Measurements from ENCODE around the gene EFEMP2.

EFEMP2 gene

DNA sequence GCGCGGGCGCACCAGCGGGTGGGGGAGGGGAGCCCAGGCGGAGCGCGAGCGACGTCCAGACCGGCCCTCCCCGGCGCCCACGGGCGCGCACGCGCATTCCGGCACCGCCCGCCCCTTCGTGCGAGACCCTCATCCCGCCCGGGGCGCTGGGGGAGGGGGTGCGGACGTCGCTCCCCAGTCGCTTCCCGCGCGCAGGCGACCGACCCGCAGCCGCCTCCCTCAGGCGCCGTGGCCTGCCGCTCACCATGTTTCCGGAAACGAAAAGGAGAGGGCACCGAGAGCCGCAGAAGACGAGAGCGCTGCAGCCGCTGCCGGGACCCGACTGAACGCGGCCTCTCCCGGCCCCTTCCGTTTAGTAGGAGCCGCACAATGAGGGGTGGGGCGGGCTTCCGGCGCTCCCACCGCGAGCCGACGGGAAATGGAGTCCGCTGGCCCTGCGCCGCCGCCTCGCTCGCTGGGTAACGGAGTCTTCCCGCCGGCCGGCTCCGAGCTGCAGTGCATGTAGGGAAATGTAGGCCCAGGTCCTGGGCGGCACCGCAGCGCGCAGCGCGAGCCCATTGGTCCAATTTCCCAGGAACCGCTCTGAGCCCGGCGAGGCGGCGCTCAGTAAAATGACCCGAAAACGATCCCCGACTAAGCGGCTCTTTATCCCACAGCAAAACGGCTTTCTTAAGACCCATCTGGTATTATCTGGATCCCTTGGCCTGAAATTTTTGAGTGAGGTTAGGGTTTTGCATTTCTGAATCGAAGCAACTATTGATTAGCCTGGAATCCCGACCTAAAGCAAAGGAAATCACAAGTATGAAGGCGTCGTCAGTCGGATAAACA, 14.5 kb downstream of the EFEMP2 start, which contains the start of gene CFL1:
TSS of gene CFL1 (minus strand) at position 328 of the 828 bp plus-strand sequence. CDS start at position 247, 81 bp downstream.
- peaks cover 71% of the 10 kb centered on the region for H3K4me1 Mint-ChIP-seq
- H3K27ac Mint-ChIP-seq: peak within 1 kb of the TSS; percentile 98
- DNase-seq: peak; percentile 99

DNA sequence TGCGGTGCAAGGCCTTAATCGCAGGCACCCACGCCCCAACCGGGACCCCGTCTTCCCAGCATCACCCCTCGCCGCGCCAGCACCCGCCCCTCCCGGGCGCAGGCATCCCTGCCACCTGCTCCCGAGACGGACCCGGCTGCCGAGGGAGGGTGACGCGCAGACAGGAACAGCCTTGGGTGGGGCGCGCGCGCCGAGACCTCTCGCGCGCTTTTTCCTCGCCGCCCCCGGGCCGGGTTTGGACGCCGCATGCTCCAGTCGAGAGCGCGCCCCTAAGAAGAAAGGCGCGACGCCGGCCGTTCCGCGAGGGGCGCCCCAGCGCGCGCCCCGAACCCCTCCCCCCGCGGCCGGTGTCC, 15.1 kb downstream of the EFEMP2 start:
- Mint-ChIP-seq H3K27me3 (no peaks in the 10 kb centered on the region), H3K4me1 (peaks cover 66% of the 10 kb centered on the region), H3K27ac (peak overlapping the region; percentile 57 to 98), H3K4me3 (peak overlapping the region; percentile 96 to 97), H3K9me3 (no peaks in the 10 kb centered on the region)
- DNase-seq (peak; percentile 74 to 75), ATAC-seq (peak; percentile 0)

More for the DNA sequence above, 14.5 kb downstream of the EFEMP2 start, which contains the start of gene CFL1:
- peak; percentile 69 for ATAC-seq
- no peaks in the 10 kb centered on the region for H3K27me3 Mint-ChIP-seq
- peak within 1 kb of the TSS; percentile 96 to 97 for H3K4me3 Mint-ChIP-seq
- no peaks in the 10 kb centered on the region for H3K9me3 Mint-ChIP-seq

DNA sequence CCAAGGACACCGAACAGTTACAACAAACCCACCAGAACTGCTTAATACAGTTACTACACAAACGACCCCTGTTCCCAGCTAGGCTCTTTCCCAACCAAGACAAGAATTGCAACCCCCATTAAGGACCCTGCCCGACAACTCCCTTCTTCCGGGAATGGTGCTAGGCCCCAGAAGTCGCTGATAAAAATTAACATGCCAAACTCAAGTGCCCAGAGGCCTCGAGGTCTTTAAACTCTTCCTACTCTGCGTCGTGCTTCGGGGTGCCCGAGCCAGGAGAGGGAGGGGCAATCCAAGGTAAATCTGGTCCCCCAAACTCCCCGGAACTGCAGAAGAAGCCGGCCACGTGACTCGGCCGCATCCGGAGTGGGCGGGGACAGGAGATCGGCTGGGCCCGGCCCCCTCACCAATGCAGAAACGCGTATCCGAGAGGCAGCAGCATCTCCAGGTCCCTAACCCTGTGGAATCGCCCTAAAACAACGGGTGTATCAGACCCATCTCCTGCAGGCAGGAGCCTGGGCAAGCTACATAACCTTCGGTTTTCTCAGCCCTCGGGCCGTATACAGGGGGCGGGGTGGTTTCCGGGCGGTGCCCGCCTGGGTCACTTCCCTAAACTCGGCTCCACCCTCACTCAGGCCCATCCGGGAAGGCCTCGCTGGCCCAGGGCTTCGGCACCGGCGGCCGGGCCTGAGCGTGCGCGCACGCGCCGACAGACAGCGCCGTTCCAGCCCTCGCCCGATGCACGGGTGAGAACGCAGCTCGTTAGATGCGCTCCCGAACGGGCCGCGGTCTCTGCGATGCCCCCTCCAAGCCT, 15.7 kb downstream of the EFEMP2 start:
- Mint-ChIP-seq H3K9me3 (peaks cover 0 to 5% of the 10 kb centered on the region in 2 donors), H3K4me3 (peak overlapping the region; percentile 96 to 97), H3K27ac (peak overlapping the region; percentile 69 to 98), H3K4me1 (peaks cover 63% of the 10 kb centered on the region), H3K27me3 (no peaks in the 10 kb centered on the region)
- DNase-seq (peak; percentile 78 to 86), ATAC-seq (peak; percentile 19)

DNA sequence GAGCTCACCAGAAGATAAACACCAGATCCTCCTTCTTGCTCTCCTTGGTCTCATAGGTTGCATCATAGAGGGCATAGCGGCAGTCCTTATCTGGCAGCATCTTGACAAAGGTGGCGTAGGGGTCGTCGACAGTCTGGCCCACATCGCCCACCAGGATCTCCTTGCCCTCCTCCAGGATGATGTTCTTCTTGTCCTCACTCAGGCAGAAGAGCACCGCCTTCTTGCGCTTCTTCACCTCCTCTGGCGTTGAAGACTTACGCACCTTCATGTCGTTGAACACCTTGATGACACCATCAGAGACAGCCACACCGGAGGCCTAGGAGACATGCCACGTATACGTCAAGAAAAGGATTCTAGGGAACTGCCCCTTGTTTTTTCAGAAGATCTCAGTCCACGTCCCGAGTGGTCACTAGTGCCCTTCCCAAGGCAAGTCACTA, 16.7 kb downstream of the EFEMP2 start:
- no peak for DNase-seq
- peak overlapping the region; percentile 69 to 98 for H3K27ac Mint-ChIP-seq
- H3K27me3 Mint-ChIP-seq: no peaks in the 10 kb centered on the region
- peak overlapping the region; percentile 96 to 97 for H3K4me3 Mint-ChIP-seq
- ATAC-seq: no peak
- peaks cover 0 to 9% of the 10 kb centered on the region in 2 donors for H3K9me3 Mint-ChIP-seq
- H3K4me1 Mint-ChIP-seq: peaks cover 58% of the 10 kb centered on the region

DNA sequence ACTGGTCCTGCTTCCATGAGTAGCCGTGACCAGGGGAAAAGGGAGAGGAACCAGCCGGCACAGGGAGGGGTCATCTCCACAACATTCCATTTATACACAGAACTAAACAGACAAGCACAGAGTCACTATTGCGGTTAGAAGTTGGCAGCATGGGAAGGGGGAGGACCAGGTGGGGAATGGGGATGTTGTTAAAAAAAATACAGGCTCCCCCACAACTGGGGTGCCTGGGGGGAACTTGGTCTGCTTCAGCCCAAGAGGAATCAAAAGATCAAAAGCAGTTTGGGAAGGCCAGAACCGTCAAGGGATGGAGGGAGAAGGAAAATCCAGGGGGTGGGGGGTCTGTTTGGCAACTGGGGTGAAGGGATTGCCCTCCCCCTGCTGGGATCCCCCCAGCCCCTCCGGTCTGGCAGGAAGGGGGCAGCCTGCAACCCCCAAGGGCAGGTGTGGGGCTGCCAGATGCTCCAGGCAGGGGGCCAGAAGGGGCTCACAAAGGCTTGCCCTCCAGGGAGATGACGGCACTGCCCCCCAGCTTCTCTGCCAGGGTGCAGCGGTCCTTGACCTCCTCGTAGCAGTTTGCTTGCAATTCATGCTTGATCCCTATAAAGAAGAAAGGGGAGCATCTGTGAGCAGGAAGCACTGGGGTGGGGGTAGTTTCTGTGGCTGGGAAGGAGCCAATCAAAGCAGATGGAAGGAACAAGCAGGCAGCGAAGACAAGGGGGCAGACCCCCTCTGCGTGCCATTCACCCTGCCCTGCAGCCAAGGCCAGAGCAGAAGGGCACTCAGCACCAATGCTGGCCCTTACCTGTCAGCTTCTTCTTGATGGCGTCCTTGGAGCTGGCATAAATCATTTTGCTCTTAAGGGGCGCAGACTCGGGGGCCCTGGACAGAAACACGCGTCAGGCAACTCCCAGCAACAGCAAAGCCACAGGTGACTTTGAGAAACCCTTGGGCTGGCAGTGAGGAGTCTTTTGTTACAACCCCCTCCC, 17.5 kb downstream of the EFEMP2 start:
- no peak for DNase-seq
- H3K27ac Mint-ChIP-seq: peak overlapping the region; percentile 57 to 80
- no peak for ATAC-seq
- H3K27me3 Mint-ChIP-seq: no peaks in the 10 kb centered on the region
- peaks cover 57% of the 10 kb centered on the region for H3K4me1 Mint-ChIP-seq
- peak overlapping the region; percentile 96 to 97 for H3K4me3 Mint-ChIP-seq
- H3K9me3 Mint-ChIP-seq: peaks cover 0 to 9% of the 10 kb centered on the region in 2 donors

DNA sequence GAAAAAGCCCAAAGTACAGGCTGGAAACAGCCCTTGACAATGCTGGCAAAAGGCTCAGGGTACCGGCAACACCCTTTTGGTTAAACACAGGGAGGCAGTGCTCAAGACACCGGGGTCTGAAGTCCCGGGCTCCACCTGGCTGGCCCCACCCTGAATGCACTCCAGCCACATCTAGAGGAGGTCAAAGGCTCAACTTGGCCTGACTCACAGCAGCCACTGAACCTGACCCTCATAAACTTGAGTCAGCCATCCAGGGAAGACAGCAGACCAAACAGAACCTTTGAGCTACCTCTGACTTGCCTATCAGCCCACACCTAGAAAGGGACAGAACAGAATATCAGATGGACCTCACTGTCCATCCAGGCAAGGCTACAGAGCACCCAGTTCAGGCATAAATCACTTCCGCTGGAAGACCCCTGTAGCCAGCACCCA, 18.4 kb downstream of the EFEMP2 start:
- H3K27ac Mint-ChIP-seq: peak overlapping the region in 1 of 2 donors; percentile 80
- DNase-seq: no peak
- no peaks in the 10 kb centered on the region for H3K27me3 Mint-ChIP-seq
- no peak for ATAC-seq
- H3K4me1 Mint-ChIP-seq: peaks cover 57% of the 10 kb centered on the region
- peaks cover 0 to 9% of the 10 kb centered on the region in 2 donors for H3K9me3 Mint-ChIP-seq
- peak overlapping the region; percentile 26 to 70 for H3K4me3 Mint-ChIP-seq

DNA sequence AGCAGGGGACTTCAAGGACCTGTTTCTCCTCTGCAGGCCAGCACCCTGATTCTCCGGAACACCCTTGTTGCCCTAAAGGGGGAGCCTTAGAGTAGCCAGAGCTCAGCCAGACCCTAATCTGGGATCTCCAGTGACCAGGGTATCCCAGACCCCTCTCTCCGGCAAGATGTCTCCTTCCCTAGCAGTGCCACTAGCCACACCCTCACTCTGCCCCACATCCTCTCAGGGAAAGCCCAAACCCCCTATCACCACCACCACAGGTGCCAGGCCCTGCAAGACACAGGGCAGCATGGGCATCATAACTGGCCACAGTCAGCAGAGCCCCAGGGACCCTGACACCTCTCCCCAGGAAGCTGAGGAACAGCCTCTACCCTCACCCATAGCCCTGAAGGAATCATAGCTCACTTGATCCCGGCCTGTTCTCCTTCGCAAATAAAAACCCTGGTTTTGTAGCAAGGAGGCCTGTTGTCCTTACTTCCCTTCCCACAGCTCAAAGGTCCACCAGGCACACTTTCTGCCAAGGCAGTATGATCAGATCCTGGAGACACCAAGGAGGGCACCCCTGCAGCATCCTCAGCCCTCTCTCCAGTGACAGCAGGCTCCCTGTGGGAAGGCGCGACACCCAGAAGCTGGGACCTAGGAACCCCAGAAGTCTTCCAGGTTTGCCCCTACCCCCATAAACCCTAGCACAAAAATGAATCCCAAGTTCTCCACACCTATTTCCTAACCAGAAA, 19.2 kb downstream of the EFEMP2 start:
- Mint-ChIP-seq H3K27me3 (no peaks in the 10 kb centered on the region), H3K9me3 (peaks cover 0 to 9% of the 10 kb centered on the region in 2 donors), H3K4me3 (no peak overlapping the region), H3K27ac (peak overlapping the region in 1 of 2 donors; percentile 97), H3K4me1 (peaks cover 50% of the 10 kb centered on the region)
- ATAC-seq (no peak), DNase-seq (no peak)

DNA sequence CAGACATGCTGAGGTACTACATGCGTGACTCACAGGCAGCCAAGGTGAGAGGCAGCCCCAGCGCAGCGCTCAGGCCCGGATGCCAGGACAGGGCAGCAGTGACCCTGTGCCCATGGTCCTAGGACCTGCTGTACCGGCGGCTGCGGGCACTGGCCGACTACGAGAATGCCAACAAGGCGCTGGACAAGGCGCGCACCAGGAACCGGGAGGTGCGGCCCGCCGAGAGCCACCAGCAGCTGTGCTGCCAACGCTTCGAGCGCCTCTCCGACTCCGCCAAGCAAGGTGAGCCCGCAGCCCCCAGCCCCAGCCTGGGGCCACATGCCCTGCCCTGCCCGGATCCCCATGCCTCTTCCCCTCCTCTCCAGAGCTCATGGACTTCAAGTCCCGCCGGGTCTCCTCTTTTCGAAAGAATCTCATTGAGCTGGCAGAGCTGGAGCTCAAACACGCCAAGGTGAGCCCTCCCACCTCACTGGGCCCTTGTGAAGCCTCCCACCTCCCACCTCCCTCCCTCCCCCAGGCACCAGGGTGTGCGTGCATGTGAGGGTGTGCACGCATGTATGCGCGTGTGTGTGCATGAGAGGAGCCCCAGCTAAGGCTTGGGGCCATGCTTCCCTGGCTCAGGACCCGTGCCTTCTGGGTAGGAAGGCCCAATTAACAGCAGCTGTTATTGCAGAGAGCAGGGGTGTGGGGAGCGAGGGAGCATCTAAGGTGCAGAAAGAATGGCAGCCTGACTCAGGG, 19.9 kb downstream of the EFEMP2 start:
- Mint-ChIP-seq H3K9me3 (peaks cover 0 to 9% of the 10 kb centered on the region in 2 donors), H3K4me1 (peaks cover 47% of the 10 kb centered on the region), H3K4me3 (no peak overlapping the region), H3K27me3 (no peaks in the 10 kb centered on the region), H3K27ac (peak overlapping the region in 1 of 2 donors; percentile 77)
- DNase-seq (no peak), ATAC-seq (no peak)

DNA sequence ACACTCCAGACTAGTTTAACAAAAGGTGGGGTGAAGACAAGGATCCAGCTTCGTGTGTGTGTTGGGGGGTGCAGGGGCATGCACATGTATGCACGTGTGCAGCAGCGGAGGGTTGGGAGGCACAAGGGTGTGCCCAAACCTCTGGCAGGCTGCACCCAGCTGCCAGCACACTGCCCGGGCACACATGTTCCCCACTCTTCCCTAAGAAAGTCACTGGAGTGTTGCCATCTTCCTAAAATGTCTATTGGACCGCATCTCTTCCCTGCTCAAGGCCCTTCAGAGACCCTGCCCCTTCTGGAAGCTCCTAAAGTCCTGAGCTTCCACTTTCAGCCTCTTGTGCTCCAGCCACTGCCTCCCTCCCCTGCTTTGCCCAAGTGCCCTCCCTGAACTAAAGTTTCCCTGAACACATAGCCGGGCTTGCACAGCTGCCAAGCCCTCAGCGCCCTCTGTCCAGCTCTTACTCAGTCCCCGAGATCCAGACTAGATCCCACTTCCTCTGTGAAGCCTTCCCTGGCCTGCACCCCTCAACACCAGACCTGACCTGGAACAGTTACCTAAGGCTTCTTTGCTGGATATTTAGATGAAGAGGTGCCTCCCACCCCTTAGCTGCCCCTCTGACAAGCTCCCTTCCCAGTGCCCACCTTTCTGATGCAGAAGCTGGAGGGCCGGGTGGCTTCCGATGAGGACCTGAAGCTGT, 20.6 kb downstream of the EFEMP2 start:
- Mint-ChIP-seq H3K4me1 (peaks cover 47% of the 10 kb centered on the region), H3K9me3 (peaks cover 0 to 9% of the 10 kb centered on the region in 2 donors), H3K27me3 (no peaks in the 10 kb centered on the region), H3K27ac (peak overlapping the region in 1 of 2 donors; percentile 77), H3K4me3 (no peak overlapping the region)
- DNase-seq (no peak), ATAC-seq (no peak)

DNA sequence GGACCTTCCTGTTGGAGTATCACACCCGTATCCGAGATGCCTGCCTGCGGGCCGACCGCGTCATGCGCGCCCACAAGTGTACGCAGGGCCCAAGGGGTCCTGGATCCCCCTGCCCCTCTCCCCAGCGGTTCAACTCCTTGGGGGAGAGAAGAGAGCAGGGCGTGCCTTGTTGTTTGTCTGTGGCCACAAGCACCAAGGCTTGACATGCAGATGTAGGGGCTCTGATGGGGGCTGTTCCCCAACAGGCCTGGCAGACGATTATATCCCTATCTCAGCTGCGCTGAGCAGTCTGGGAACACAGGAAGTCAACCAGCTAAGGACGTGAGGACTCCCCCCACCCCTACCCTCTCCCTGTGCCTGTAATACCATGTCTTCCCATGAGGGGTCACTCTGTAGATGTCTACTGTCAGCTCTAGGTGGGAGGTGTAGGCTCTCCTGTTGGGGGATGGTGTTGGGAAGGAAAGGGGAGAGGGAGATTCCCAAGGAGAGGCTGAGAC, 21.5 kb downstream of the EFEMP2 start:
- ATAC-seq: peak; percentile 6
- no peak overlapping the region for H3K4me3 Mint-ChIP-seq
- H3K27ac Mint-ChIP-seq: no peak overlapping the region

DNA sequence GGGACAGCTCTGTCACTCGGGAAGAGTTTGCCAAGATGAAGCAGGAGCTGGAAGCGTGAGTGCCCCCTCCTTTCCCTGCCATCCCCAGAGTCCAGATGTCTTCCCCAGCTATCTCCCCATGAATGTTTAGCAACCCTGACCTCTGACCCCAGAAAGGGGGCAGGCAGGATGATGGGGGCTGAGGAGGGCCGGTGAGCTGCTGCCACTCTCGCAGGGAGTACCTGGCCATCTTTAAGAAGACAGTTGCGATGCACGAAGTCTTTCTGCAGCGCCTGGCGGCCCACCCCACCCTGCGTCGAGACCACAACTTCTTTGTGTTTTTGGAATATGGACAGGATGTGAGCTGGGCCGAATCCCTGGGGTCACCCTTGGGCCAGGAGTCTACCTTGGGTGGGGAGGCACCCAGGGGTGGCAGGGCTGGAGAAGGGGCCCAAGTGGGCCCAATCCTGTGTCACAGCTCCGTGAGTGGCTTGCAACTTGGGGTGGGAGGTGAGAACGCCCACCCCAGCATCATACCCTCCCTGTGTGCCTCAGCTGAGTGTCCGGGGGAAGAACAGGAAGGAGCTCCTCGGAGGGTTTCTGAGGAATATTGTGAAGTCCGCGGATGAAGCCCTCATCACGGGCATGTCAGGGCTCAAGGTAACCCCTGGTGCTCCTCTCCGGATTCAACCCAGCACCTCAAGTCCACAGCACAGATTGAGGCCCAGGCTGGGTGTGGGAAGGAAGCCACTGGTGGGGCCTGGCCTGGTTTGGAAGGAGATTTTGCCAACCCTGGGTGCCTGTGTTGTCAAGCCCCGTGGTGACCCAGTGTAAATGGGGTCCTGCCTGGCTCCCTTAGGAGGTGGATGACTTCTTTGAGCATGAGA, 22.1 kb downstream of the EFEMP2 start:
- ATAC-seq: peak; percentile 29
- Mint-ChIP-seq H3K4me3 (peak overlapping the region in 1 of 2 donors; percentile 31), H3K9me3 (peaks cover 0 to 9% of the 10 kb centered on the region in 2 donors), H3K27ac (peak overlapping the region in 1 of 2 donors; percentile 89), H3K27me3 (no peaks in the 10 kb centered on the region), H3K4me1 (peaks cover 32% of the 10 kb centered on the region)
- no peak for DNase-seq

More for the DNA sequence above, 21.5 kb downstream of the EFEMP2 start:
- Mint-ChIP-seq H3K27me3 (no peaks in the 10 kb centered on the region), H3K9me3 (peaks cover 0 to 9% of the 10 kb centered on the region in 2 donors), H3K4me1 (peaks cover 38% of the 10 kb centered on the region)
- peak in 1 of 2 donors; percentile 34 for DNase-seq

DNA sequence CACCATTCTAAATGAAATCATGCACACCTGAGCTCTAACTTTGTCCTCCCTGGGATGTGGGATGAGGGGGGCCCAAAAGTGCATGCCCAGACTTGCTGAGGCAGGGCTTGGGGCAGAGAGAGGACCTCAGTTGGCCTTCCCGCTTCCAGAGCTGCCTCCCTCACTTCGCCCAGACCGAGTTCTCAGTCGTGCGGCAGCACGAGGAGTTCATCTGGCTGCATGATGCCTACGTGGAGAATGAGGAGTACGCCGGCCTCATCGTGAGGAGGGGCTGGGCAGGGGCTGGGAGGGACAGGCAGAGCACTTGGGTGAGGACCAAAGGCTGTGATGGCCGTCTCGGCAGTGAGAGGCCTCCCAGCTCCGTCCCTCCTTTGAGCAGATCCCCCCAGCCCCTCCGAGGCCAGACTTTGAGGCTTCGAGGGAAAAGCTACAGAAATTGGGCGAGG, 22.8 kb downstream of the EFEMP2 start:
- Mint-ChIP-seq H3K9me3 (peaks cover 0 to 9% of the 10 kb centered on the region in 2 donors), H3K4me1 (peaks cover 25% of the 10 kb centered on the region), H3K27ac (peak overlapping the region in 1 of 2 donors; percentile 89), H3K27me3 (no peaks in the 10 kb centered on the region), H3K4me3 (peak overlapping the region in 1 of 2 donors; percentile 31)
- ATAC-seq: peak; percentile 26
- DNase-seq: no peak
